NCI-H748 treated with DMSO at 0.1 percent for 48 hours (cell line): ENCODE data around the gene RNF207.
A peak's percentile ranks its signal among the peaks of the same experiment; 100 is the strongest.

Source experiments
- DNase-seq: peaks from one replicate; lab custom pipeline; 2025; lab: John Stamatoyannopoulos, UW

Gene RNF207

DNA sequence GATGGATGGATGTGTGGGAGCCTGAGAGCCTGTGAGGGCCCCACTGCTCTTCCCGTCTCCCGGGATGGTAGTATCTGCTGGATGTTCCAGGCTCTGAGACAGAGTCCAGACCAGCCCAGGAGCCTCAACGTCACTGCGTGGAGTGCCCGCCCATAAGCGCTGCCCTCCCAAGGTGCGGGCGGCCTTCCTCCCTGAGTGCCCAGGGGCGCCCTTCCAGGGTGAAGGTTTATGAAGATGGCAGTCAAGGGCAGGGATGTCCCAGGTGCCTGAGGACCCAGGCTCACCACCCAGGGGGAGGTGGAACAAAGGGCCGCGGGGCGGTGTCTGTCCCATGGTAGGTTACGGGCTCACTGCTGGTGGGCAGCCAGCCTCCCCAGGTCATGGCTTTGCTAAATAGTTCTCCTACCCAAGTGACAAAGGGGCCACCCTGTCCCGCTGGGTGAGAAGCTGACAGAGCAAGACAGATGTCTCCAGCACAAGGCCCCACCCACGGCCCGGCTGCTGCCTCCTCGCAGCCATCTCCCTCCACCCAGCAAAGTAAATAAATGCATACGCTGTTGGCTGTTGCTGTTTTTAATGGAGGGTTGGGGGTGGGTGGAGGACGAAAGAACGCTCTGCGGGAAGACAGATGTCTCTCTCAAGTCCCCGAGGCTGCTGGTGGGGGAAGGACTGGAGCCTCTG lies 63.9 kb downstream of the RNF207 start:
- peak; percentile 40 for DNase-seq

DNA sequence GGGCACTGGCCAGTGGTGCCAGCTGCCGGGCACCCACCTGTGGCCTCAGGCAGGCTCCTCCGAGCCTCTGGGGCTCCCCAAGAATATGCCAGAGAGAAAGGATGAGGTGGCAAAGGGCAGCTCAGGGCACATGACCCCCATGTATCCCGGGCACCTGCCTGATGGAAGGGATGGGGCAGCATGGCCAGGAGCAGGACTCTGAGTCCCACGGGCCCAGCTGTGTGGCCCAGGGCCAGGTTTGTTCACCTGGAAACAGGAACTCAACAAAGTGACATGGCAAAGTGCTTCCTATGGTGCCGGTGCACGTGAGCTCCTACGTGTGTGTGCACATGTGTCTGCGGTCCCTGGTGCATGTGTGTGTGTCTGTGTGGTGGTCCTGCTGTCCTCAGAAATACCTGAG lies 64.5 kb downstream of the RNF207 start:
- DNase-seq: no peak
